ENCODE results near the gene RAD51B.

DNA sequence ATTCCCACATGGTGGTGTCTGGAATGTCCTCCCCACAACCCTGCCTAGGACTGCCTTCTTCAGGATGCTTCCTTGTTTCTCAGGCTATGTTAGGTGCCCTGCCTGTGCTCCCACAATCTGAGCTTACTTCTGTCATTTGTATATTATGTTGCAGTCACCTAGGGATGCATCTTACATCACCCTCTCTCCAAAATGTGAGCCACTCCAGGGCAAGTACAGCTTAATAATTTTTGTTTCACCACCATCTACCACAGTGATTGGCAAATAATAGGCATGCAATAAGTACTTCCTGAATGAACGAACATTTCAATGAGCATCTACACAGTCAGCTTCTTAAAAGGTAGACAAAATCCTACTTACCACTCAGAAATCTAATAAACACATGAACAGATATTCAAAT is 40.8 kb upstream of the RAD51B start:
- no peak for TF ChIP-seq POLR2AphosphoS5 (IDR thresholded peaks at IDR 0.05; ENCODE audit: low read depth, low read length)
- TF ChIP-seq POLR2A (IDR thresholded peaks at IDR 0.05; ENCODE audit: low read depth, low read length) = no peak

Data from GM12892 (cell line).